ENCODE results near the gene FATE1.
"Not testable (repeated sequence)": the region's sequence is repeated elsewhere in the genome, so short reads cannot be mapped to it uniquely, and the experiment has no call there.

The FATE1 gene

DNA sequence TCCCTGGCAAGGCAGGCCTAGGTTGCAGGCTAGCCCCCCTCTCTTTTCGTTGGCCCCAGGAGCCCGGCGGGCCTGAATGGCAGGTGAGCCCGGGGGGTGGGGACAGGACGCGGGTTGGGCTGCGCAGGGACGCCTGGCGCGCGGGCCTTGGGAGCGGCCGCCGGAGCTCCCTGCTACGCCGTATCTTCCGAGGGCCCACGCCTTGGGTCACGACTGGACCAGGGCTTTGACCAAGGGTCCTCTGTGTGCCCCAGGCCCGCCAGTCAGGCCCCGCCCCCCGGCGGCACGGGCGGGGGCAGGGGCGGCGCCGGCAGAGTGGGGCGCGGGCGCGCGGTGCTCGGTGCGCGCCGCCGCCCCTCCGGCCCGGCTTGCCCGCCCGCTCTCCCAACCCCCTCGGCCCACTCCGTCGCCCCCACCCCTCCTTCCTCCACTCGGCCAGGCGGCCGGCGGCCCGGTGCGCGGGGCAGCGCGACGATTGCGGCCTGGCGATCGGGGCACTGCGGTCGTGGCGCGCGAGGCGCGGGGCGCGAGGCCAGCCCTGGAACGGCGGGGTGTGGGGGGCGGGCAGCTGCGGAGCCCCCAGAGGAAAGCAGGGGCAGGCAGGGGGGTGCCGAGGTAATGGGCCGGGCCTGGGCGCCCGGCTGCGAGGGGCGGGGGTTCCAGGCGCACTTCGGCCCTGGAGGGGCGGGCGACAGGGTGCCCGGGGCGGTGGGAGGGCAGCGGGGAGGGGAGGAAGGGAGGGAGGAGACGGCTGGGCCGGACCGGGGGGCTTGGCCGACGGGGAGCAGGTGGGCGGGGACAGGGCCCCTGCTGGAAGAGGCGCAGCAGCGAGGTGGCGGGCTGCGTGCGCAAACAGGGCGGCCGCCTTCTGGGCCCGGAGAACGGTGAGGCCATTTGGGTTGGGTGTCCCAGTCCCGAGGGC, 20.9 kb upstream of the FATE1 start, which contains the start of gene PRRG3:
Gene PRRG3, plus strand, starts transcription at position 798 of the 922 bp plus-strand sequence. CDS start 3,357 bp downstream, outside the sequence.
- DNase-seq (ENCODE audit: insufficient read length, low spot score) (no peak), FAIRE-seq (no peak)
- TF ChIP-seq SPI1 (IDR thresholded peaks at IDR 0.05; ENCODE audit: low read depth, low read length), result no peak
- no peak for TF ChIP-seq TAF1 (IDR thresholded peaks at IDR 0.05; ENCODE audit: low read depth, low read length)
- no peak for TF ChIP-seq PAX5 (IDR thresholded peaks at IDR 0.05; ENCODE audit: insufficient read depth, low read length, severe bottlenecking)
- TF ChIP-seq POU2F2 (IDR thresholded peaks at IDR 0.05; ENCODE audit: low read depth, low read length), result no peak
- no peak for TF ChIP-seq POLR2A (IDR thresholded peaks at IDR 0.05; ENCODE audit: low read depth, low read length)
- no peak for TF ChIP-seq POLR2AphosphoS5 (IDR thresholded peaks at IDR 0.05; ENCODE audit: low read depth, low read length)

- no peak for FAIRE-seq
- no peak for DNase-seq (ENCODE audit: insufficient read length, low spot score)
- TF ChIP-seq POLR2A (IDR thresholded peaks at IDR 0.05; ENCODE audit: low read depth, low read length), result no peak
- no peak for TF ChIP-seq TAF1 (IDR thresholded peaks at IDR 0.05; ENCODE audit: low read depth, low read length)
- TF ChIP-seq POLR2AphosphoS5 (IDR thresholded peaks at IDR 0.05; ENCODE audit: low read depth, low read length), result no peak
- no peak for TF ChIP-seq POU2F2 (IDR thresholded peaks at IDR 0.05; ENCODE audit: low read depth, low read length)
- no peak for TF ChIP-seq SPI1 (IDR thresholded peaks at IDR 0.05; ENCODE audit: low read depth, low read length)
- TF ChIP-seq PAX5 (IDR thresholded peaks at IDR 0.05; ENCODE audit: insufficient read depth, low read length, severe bottlenecking), result no peak
These were observed 20.1 kb upstream of the FATE1 start for GRCh38 chrX:151695583-151696340.

DNA sequence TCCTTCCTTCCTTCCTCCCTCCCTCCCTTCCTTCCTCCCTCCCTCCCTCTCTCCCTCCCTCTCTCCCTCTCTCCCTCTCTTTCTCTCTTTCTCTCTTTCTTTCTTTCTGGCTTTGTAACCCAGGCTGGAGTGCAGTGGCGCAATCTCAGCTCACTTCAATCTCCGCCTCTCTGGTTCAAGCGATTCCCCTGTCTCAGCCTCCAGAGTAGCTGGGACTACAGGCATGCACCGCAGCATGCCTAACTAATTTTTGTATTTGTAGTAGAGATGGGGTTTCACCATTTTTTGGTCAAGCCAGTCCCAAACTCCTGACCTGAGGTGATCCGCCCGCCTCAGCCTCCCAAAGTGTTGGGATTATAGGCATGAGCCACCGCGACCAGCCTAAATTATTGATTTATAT, 18.8 kb upstream of the FATE1 start:
- DNase-seq (ENCODE audit: insufficient read length, low spot score); FAIRE-seq: not testable (repeated sequence)

- FAIRE-seq (no peak), DNase-seq (ENCODE audit: insufficient read length, low spot score) (no peak)
- TF ChIP-seq TAF1 (IDR thresholded peaks at IDR 0.05; ENCODE audit: low read depth, low read length) (no peak), PAX5 (IDR thresholded peaks at IDR 0.05; ENCODE audit: insufficient read depth, low read length, severe bottlenecking) (no peak), POU2F2 (IDR thresholded peaks at IDR 0.05; ENCODE audit: low read depth, low read length) (no peak), POLR2A (IDR thresholded peaks at IDR 0.05; ENCODE audit: low read depth, low read length) (no peak), SPI1 (IDR thresholded peaks at IDR 0.05; ENCODE audit: low read depth, low read length) (no peak), POLR2AphosphoS5 (IDR thresholded peaks at IDR 0.05; ENCODE audit: low read depth, low read length) (no peak)
These were observed 18.3 kb upstream of the FATE1 start for GRCh38 chrX:151697522-151697921.

DNA sequence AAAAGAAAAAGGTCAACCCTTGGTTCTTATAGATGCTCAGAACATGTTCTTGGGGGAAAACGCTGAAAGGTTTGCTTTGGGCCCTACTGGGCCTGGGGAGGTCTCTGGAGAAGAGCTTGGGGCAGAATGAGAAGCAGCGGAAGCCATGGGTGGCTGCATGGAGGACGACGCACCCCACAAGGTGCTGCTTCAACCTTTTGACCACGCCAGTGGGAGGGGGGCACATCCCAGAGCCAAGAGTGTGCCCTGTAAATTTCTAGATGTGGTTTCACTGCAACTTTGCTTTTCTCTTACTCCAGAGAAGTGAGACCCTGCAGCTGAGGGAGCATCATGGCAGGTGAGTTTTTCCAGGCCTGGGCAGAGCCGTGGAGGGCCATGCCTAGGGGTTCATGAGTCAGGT, 17.4 kb upstream of the FATE1 start:
- DNase-seq (ENCODE audit: insufficient read length, low spot score) (no peak), FAIRE-seq (no peak)
- no peak for TF ChIP-seq POLR2AphosphoS5 (IDR thresholded peaks at IDR 0.05; ENCODE audit: low read depth, low read length)
- no peak for TF ChIP-seq POLR2A (IDR thresholded peaks at IDR 0.05; ENCODE audit: low read depth, low read length)
- no peak for TF ChIP-seq TAF1 (IDR thresholded peaks at IDR 0.05; ENCODE audit: low read depth, low read length)
- no peak for TF ChIP-seq SPI1 (IDR thresholded peaks at IDR 0.05; ENCODE audit: low read depth, low read length)
- no peak for TF ChIP-seq POU2F2 (IDR thresholded peaks at IDR 0.05; ENCODE audit: low read depth, low read length)
- no peak for TF ChIP-seq PAX5 (IDR thresholded peaks at IDR 0.05; ENCODE audit: insufficient read depth, low read length, severe bottlenecking)

GRCh38 chrX:151699746-151700145, 16.1 kb upstream of the FATE1 start:
- FAIRE-seq, result no peak
- TF ChIP-seq POLR2A (IDR thresholded peaks at IDR 0.05; ENCODE audit: low read depth, low read length), result no peak
- no peak for TF ChIP-seq PAX5 (IDR thresholded peaks at IDR 0.05; ENCODE audit: insufficient read depth, low read length, severe bottlenecking)
- no peak for TF ChIP-seq SPI1 (IDR thresholded peaks at IDR 0.05; ENCODE audit: low read depth, low read length)
- TF ChIP-seq TAF1 (IDR thresholded peaks at IDR 0.05; ENCODE audit: low read depth, low read length), result no peak
- TF ChIP-seq POLR2AphosphoS5 (IDR thresholded peaks at IDR 0.05; ENCODE audit: low read depth, low read length), result no peak
- no peak for TF ChIP-seq POU2F2 (IDR thresholded peaks at IDR 0.05; ENCODE audit: low read depth, low read length)
- DNase-seq (ENCODE audit: insufficient read length, low spot score), result no peak

- no peak for TF ChIP-seq TAF1 (IDR thresholded peaks at IDR 0.05; ENCODE audit: low read depth, low read length)
- no peak for TF ChIP-seq POU2F2 (IDR thresholded peaks at IDR 0.05; ENCODE audit: low read depth, low read length)
- no peak for TF ChIP-seq PAX5 (IDR thresholded peaks at IDR 0.05; ENCODE audit: insufficient read depth, low read length, severe bottlenecking)
- TF ChIP-seq POLR2AphosphoS5 (IDR thresholded peaks at IDR 0.05; ENCODE audit: low read depth, low read length), result no peak
- TF ChIP-seq SPI1 (IDR thresholded peaks at IDR 0.05; ENCODE audit: low read depth, low read length), result no peak
- no peak for TF ChIP-seq POLR2A (IDR thresholded peaks at IDR 0.05; ENCODE audit: low read depth, low read length)
- FAIRE-seq (no peak), DNase-seq (ENCODE audit: insufficient read length, low spot score) (no peak)
These were observed 15.3 kb upstream of the FATE1 start for GRCh38 chrX:151700581-151700980.

GRCh38 chrX:151701071-151701470, 14.8 kb upstream of the FATE1 start:
- no peak for TF ChIP-seq SPI1 (IDR thresholded peaks at IDR 0.05; ENCODE audit: low read depth, low read length)
- no peak for TF ChIP-seq POLR2AphosphoS5 (IDR thresholded peaks at IDR 0.05; ENCODE audit: low read depth, low read length)
- TF ChIP-seq PAX5 (IDR thresholded peaks at IDR 0.05; ENCODE audit: insufficient read depth, low read length, severe bottlenecking), result no peak
- no peak for TF ChIP-seq POLR2A (IDR thresholded peaks at IDR 0.05; ENCODE audit: low read depth, low read length)
- no peak for TF ChIP-seq TAF1 (IDR thresholded peaks at IDR 0.05; ENCODE audit: low read depth, low read length)
- no peak for TF ChIP-seq POU2F2 (IDR thresholded peaks at IDR 0.05; ENCODE audit: low read depth, low read length)
- FAIRE-seq (no peak), DNase-seq (ENCODE audit: insufficient read length, low spot score) (no peak)

GRCh38 chrX:151701531-151701930, 14.3 kb upstream of the FATE1 start:
- no peak for TF ChIP-seq POLR2AphosphoS5 (IDR thresholded peaks at IDR 0.05; ENCODE audit: low read depth, low read length)
- TF ChIP-seq TAF1 (IDR thresholded peaks at IDR 0.05; ENCODE audit: low read depth, low read length), result no peak
- no peak for TF ChIP-seq POU2F2 (IDR thresholded peaks at IDR 0.05; ENCODE audit: low read depth, low read length)
- TF ChIP-seq SPI1 (IDR thresholded peaks at IDR 0.05; ENCODE audit: low read depth, low read length), result no peak
- no peak for TF ChIP-seq PAX5 (IDR thresholded peaks at IDR 0.05; ENCODE audit: insufficient read depth, low read length, severe bottlenecking)
- no peak for TF ChIP-seq POLR2A (IDR thresholded peaks at IDR 0.05; ENCODE audit: low read depth, low read length)
- FAIRE-seq, result no peak
- no peak for DNase-seq (ENCODE audit: insufficient read length, low spot score)
